HG02623 (cell line): ENCODE measurements around the gene TRIM46.
A peak's percentile ranks its signal among the peaks of the same experiment; 100 is the strongest.

Source experiments
- ATAC-seq: cut with Tn5 transposase; IDR thresholded peaks from one replicate; pipeline ENCODE4 v1.9.1; 2021; ENCODE audit warnings: moderate library complexity; ENCODE audit not compliant: unreplicated experiment

TRIM46 gene

DNA sequence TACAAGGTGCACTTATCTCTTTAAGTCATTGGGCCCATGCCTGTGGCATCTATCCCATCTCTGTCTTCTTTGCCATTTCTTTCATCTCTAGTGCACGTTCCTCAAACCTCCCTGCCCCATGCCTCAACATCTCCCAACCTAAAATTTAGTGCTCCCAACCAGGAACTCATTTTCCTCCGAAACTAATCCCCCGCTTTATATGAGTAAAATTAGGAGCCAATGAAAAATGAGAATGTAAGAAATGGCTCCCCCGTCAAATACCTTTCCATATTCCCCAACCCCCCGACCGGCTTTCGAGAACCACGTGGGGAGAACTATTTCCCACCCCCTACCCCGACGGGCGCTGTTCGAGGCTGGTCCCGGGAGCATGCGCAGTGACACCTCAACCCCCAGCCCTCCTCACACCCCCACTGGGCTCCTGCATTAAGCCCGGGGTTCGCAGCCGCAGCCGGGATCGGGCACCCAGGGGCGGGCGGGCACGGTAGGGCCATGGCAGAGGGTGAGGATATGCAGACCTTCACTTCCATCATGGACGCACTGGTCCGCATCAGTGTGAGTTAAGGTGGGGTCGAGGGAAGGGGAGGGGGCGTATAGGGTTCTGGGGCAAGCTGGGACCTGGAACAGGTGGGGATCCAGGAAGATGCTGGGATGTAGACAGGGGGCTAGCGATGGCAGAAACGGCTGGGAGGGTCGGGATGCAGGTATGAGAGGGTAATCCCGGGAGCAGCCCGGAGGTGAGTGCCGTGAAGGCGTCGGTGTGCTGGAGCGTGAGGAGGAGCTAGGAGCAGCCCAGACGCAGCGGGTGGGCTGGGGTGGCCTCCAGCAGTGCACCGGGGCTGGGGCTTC is at the start of gene TRIM46:
Gene TRIM46, plus strand, starts transcription at position 372 of the 846 bp plus-strand sequence. Its CDS starts 118 bp downstream, at position 490.
- ATAC-seq = peak; percentile 3

DNA sequence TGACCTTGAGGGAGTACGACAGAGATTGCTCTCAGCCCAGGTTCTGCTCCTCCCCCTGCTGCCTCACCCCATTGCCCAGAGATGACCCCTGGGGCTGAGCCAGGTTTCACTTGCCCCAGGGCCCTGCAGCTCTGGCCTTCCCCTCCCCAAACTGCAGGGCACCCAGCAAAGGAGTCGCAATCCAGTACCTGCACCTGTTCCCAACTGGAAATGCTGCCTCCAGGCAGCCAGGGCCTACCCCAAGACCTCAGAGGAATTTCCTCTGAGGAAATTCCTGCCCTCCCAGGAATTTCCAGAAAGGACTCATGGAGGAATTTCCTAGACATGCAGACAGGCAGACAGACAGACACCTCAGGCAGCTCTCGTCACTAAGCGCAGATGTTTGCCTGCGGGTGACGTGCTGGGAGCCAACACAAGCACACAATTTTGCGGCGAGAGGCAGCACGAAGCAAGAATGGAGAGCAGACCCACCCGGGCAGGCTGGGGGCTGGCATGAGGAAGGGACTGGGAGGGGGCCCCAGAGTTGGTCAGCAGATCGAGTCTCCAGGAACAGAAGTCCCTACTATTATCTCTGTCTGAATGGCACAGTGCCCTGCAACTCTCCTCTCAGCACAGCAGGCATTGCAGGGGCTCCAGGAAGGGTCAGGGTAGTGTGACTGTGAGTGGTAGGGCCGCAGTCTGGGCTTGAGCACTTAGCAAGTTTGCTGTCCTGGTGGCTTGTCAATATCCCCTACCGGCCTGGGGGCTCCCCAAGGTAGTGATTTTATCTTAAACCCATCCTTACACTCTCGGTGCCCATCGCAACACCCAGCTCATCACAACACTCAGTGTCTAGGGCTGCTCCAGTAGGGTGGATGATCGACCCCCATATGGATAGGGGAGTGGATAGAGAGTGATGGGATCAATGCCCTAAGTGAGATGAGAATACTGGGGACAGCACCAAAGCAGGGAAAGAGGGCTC is 48.9 kb upstream of the TRIM46 start:
- ATAC-seq = no peak

GRCh38 chr1:155125511-155125945 is 48.1 kb upstream of the TRIM46 start:
- ATAC-seq = no peak

DNA sequence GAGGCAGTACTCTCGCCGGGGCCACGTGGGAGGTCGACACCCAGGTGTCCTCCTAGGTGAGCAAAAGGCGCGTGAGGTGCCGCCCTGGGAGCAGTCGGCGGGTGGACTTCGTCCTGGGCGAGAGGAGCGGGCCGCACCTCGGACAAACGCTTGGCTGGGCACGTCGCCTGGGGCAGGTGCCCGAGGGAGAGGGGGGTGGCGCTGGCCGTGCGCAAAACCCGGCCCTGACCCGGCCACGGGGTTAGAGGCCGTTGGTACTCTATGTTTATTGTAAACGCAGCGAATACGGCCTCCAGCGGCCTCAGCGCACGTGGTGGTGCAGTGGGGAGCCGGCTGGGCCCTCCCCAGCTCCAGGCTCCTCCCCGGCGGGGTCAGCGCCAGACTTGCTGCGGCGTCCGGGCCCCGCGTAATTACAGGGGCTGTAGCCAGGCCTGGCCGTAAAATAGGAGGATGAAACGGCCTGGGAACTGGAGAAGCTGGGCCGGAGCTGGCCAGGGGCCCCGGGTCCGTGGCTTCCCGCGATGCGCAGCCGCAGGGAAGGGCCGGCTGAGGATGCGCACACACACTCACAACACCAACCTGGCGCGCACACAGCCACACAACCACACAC is 47.6 kb upstream of the TRIM46 start:
- no peak for ATAC-seq

DNA sequence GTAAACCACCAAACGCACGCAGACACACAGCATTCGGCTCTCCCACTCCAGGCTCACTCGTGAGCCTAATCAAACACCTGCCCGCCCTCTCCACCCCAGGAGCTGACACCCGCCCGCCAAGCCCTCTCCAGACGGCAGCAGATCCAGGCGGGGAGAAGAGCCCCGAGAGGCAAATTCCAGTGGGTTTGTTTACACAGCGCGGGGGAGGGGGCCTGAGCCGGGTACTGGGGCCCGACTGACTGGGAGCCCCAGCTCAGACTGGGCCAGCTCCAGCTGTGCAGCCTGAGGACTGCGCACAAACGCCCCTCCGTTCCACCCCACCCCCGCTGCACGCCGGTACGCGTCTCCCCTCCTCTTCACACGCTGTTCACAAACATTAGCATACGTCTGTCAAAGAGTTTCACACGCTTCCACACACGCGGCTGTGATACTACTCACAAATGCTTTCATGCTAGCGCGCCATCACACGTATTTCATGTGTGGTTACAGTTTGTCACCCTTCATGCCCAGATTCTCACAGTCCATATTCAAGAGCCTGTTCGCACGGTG is 47.0 kb upstream of the TRIM46 start:
- no peak for ATAC-seq

DNA sequence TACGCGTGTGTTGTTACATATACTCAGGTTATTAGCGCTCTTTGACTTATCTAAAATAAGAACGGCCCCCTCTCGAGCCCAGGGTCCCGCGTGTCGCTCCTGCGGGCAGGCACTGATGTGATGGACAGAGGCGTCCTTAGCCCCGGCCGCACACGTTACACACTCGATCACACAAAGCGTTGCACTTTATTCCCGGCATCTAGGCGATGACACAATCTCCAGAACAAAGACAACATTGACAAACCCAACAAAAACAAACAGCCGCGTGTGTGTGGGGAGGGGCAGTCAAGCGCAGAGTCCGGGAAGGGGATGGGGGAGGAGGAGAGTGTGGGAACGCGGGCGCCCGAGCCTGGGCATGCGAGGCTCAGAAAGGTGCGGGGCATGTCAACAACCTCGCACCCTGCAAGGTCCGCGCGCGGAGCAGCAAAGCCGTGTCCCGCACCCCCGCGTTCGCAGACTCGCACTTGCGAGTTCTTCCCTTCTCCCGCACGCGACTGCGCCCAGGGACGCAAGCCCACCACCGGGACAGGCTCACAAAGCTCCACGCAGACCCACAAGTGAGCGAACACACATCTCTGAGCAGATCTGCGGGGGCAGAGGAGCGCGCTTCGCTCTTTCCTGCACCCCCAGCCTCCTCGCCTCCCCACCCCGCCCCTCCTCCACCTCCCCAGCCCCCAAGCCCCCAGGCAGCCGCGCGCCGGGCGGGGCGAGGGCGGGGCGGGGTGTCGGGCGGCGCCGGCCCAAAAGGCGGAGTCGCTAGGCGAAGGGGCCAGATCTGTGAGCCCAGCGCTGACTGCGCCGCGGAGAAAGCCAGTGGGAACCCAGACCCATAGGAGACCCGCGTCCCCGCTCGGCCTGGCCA is 46.3 kb upstream of the TRIM46 start, which contains the start of gene EFNA1:
Gene EFNA1, plus strand, starts transcription at position 772 of the 862 bp plus-strand sequence. CDS start 102 bp downstream, outside the sequence.
- ATAC-seq = no peak

DNA sequence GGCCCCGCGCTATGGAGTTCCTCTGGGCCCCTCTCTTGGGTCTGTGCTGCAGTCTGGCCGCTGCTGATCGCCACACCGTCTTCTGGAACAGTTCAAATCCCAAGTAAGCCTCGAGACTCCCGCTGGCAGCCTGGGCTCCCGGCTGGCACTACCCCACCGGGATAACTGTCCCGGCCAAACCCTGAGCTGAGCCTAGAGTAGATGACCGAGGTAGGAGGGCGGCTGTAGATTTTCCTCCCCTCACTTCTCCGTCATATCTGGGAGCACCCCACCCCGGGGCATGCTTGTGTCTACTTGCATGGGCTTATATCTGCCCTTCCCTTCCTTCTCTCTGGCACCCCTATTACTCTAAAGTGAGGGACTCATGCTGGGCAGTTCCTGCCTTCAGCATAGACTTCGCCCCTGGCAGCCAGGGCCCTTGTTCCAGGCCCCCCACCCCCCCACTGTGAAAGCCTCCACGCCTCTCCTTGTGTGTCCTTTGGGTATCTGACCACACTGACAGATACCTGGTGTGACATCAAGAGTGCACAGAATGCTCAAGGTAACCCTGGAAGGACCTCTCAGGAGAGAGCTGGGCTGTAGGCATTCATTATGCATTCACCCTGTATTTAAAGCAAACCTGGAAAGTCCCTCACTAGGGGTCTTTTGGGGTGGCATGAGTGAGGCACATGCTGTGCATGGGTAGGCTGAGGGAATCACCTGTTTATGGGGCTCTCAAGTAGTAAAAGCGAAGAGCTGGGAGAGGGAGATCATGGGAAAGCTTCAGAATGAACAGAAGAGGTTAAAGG is 45.5 kb upstream of the TRIM46 start:
- ATAC-seq = no peak

DNA sequence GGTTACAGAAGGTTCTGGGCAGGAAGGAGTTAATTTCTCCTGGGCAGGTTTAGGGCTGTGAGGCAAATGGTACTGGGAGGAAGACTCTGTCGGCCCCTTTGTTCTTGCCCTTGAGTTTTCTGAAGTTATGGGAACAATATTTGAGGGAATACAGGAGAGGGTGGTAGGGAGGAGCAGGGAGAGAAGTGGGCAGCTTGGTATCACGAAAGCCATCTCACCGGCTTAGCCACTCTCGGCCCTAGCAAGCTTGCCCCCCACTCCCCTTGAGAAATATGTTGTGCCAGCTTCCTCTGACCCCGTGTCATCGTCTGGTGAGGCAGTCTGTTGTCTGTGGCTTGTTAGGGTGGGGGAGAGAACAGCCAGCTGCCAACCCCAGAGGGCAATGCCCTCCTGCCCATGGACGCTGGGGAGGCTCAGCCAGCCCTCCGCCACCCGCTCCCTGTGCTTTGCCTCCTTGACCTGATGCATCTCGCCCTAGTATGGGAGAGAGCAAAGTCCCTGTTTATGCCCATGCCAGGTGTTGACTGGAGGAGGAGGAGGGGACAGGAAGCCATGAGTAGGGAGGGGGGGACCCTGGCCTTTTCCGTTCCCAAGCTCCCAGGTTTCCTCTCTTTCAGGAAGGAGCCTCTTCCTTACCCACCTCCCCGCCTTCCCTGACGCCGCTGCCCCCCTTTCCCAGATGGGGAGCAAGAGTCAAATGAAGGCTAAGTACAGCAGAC is 44.7 kb upstream of the TRIM46 start:
- no peak for ATAC-seq

GRCh38 chr1:155130272-155131006 is 43.2 kb upstream of the TRIM46 start:
- ATAC-seq = no peak

- no peak for ATAC-seq
These were observed 42.4 kb upstream of the TRIM46 start for GRCh38 chr1:155131285-155131684.

DNA sequence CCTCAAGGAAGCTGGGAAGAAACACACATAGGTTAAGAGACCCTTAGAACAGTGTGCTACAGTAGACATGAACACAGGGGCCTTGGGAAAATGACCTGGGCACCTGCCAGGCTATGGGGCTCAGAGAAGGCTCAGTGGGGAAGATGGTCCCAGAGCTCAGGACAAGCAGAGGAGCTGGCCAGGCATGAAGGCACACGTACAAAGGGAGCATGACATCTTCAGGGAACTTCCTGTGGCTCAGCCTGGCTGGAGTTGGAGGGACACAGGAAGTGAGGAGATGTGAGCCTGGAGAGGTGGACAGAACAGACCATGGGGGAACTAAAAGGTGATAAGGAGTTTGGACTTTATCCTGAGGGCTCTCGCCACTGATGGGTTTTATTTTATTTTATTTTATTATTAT is 41.8 kb upstream of the TRIM46 start:
- no peak for ATAC-seq

- ATAC-seq = no peak
These were observed 39.8 kb upstream of the TRIM46 start for GRCh38 chr1:155133799-155134281.

GRCh38 chr1:155134322-155134721 is 39.3 kb upstream of the TRIM46 start:
- no peak for ATAC-seq

- ATAC-seq = no peak
These were observed 38.7 kb upstream of the TRIM46 start for GRCh38 chr1:155134880-155135414.

DNA sequence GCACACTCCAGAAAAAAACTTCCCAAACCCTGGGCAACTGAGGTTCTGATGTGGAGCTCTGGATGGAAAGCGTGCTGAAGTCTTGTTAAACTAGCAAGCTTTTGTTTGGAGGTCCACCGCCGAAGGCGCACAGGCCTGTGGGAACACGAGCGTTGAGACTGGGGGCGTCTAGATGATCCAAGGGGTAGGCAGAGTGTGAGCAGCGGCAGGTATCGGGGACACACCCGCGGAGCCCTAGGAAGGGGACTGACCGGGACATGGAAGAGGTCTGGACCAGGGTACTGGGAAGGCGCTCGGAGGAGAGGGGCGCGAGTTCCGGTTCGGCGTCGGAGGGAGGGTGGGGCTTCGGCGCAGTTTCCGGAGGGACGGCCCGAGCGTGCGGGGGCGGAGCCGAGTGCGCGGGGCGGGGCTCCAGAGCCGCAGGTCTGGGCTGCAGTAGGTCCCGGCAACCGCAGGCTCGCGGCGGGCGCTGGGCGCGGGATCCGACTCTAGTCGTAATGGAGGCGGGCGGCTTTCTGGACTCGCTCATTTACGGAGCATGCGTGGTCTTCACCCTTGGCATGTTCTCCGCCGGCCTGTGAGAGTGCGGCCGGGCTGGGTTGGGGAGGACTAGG is 38.1 kb upstream of the TRIM46 start, which contains the start of gene SLC50A1:
Gene SLC50A1, plus strand, starts transcription at position 438 of the 614 bp plus-strand sequence. Its CDS starts 60 bp downstream, at position 498.
- ATAC-seq = peak; percentile 68

DNA sequence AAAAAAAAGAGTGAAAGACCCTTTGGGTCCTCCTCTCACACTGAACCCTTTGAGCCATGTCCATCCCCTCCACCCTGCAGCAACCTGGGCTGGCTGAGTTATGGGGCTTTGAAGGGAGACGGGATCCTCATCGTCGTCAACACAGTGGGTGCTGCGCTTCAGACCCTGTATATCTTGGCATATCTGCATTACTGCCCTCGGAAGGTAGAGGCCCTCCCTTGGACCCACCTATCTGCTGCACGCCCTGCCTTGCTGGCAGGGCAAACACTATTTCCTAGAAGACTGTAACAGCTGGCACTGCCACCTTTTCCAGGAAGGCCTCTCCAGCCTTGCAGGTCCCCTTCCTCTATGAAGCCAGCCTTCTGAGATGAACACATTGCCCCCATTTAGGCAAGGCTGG is 36.9 kb upstream of the TRIM46 start:
- ATAC-seq = no peak
